ENCODE measurements around the gene GFY. TPM values are rescaled to one million over a fixed set of nuclear protein-coding genes. Genes with fewer than 3 reads are reported as not detected.
A peak's percentile ranks its signal among the peaks of the same experiment; 100 is the strongest.
"Not testable (repeated sequence)": the region's sequence is repeated elsewhere in the genome, so short reads cannot be mapped to it uniquely, and the experiment has no call there.

GFY gene
- total RNA-seq, 2 experiments from 2014 or later = not detected

DNA sequence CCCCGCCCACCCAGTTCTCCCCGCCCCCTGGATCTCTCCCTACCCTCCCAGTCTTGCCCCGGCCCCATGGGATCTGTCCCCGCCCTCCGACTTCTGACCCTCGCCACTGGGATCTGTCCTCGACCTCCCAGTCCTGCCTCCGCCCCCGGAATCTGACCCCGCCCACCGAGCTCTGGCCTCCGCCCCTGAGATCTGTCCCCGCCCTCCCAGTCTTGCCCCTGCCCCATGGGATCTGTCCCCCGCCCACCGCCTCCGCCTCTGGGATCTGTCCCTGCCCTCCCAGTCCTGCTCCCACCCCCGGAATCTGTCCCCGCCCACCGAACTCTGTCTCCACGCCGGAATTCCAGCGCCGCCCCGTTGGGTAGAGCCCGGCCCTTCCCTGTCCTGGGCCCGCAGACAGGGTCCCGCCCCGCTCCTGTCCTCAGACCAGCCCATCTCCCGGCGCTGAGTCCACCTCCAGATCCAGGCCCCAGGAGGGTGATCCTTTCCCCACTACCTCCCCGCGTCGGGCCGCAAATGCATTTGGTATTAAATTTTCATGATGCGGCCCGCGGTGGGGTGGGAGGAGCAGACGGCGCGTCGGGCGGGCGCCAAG is 17.7 kb downstream of the GFY start:
- Mint-ChIP-seq H3K36me3 (ENCODE audit: low read depth) (peaks cover 20% of the 10 kb centered on the region), H3K27ac (peak overlapping the region; percentile 91), H3K4me1 (peaks cover 50% of the 10 kb centered on the region), H3K27me3 (peaks cover 45% of the 10 kb centered on the region), H3K9me3 (no peaks in the 10 kb centered on the region), H3K4me3 (peak overlapping the region; percentile 79)
- ChIA-PET CTCF (interaction anchor here (0.6 to 1.9 kb wide), 20 partner anchors 9 to 217 kb away, joined by 3 to 10 read pairs (median 4); partner anchors contain the start of genes GFY and PIH1D1), POLR2A (interaction anchor here (0.6 to 1.0 kb wide), 2 partner anchors 10 to 99 kb away, joined by 3 to 6 read pairs; partner anchors contain the start of gene ALDH16A1)
- DNase-seq = peak; percentile 73

DNA sequence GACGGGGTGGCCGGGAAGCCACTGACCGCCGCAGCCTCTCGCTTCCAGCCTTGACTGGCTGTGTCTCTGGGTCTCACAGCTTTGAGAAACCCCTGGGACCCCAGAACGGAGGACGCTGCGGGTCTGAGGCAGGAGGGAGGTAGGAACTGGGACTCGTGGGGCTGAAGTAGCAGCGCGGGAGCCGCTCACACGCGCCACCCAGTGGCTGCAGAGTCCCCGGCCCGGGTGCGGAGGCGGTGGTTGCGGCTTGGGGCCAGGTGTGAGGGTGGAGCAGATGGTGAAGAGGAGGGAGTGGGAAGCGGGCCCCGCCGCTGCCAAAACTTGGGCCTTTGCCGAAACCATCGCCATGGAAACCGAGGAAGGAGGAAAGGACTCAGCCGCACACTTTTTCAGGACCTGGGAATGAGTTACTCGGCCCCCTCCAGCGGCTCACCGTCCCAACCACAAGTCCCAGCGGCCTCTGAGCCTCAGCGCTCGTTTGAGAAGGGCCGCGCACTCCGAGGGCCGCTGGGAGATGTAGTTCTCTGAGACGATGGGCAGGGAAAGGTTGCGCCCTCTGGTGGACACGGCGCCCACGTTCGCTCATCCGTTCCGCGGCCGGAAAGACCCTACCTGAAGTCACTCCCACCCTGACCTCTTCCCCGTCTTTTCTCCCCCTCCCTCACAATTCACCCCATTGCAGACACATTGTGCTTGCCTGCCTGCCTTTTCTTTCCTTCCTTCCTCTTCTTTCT is 18.3 kb downstream of the GFY start:
- peak; percentile 94 for DNase-seq
- Mint-ChIP-seq H3K36me3 (ENCODE audit: low read depth) (peaks cover 25% of the 10 kb centered on the region), H3K9me3 (no peaks in the 10 kb centered on the region), H3K27me3 (peaks cover 39% of the 10 kb centered on the region), H3K4me1 (peaks cover 57% of the 10 kb centered on the region), H3K27ac (peak overlapping the region; percentile 91), H3K4me3 (peak overlapping the region; percentile 79)
- ChIA-PET CTCF (interaction anchor here (0.6 to 1.9 kb wide), 19 partner anchors 8 to 836 kb away, joined by 3 to 10 read pairs (median 4); partner anchors contain the start of genes GFY, PIH1D1 and RRAS), POLR2A (interaction anchor here (0.6 to 1.0 kb wide), 2 partner anchors 10 to 100 kb away, joined by 3 to 6 read pairs; partner anchors contain the start of gene ALDH16A1)

DNA sequence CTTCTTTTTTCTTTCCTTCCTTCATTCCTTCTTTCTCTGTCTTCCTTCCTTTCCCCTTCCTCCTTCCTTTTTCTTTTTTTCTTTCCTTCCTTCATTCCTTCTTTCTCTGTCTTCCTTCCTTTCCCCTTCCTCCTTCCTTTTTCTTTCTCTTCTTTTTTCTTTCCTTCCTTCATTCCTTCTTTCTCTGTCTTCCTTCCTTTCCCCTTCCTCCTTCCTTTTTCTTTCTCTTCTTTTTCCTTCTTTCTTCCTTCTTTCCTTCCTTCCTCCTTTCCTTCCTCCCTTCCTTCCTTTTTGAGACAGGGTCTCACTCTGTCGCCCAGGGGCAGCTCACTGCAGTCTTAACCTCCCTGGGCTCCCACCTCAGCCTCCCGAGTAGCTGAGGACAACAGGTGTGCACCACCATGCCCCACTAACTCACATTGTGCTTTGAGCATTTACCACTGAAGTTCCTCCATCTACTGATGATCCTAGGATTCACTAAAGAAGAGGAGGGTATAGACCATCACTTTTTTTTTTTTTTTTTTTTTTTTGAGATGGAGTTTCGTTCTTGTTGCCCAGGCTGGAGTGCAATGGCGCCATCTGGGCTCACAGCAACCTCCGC is 19.0 kb downstream of the GFY start:
- H3K4me3 Mint-ChIP-seq = peak overlapping the region; percentile 79
- H3K4me1 Mint-ChIP-seq = peaks cover 60% of the 10 kb centered on the region
- POLR2A ChIA-PET, DNase-seq, H3K9me3 Mint-ChIP-seq: not testable (repeated sequence)
- CTCF ChIA-PET = interaction anchor here (0.6 to 1.1 kb wide), 7 partner anchors 20 to 836 kb away, joined by 3 to 4 read pairs (median 3); partner anchors contain the start of gene RRAS
- H3K27me3 Mint-ChIP-seq = peaks cover 32% of the 10 kb centered on the region
- H3K27ac Mint-ChIP-seq = peak overlapping the region; percentile 91
- H3K36me3 Mint-ChIP-seq (ENCODE audit: low read depth) = peaks cover 30% of the 10 kb centered on the region

- H3K9me3 Mint-ChIP-seq = no peaks in the 10 kb centered on the region
- peaks cover 39% of the 10 kb centered on the region for H3K36me3 Mint-ChIP-seq (ENCODE audit: low read depth)
- CTCF ChIA-PET = interaction anchor here (0.7 to 1.6 kb wide), 2 partner anchors 54 to 189 kb away, joined by 3 to 6 read pairs; no protein-coding TSS in a partner anchor
- DNase-seq = no peak
- peak overlapping the region; percentile 41 for H3K27ac Mint-ChIP-seq
- no peak overlapping the region for H3K4me3 Mint-ChIP-seq
- peaks cover 67% of the 10 kb centered on the region for H3K4me1 Mint-ChIP-seq
- peaks cover 14% of the 10 kb centered on the region for H3K27me3 Mint-ChIP-seq
- POLR2A ChIA-PET = no interaction called here
These were observed 20.8 kb downstream of the GFY start for GRCh38 chr19:49445997-49446396.

- no peak overlapping the region for H3K27ac Mint-ChIP-seq
- CTCF ChIA-PET = interaction anchor here (1.0 to 1.3 kb wide), 2 partner anchors 23 to 26 kb away, joined by 3 to 5 read pairs; partner anchors contain the start of gene FLT3LG
- H3K4me3 Mint-ChIP-seq = no peak overlapping the region
- H3K27me3 Mint-ChIP-seq = peaks cover under 1% of the 10 kb centered on the region
- POLR2A ChIA-PET = no interaction called here
- H3K9me3 Mint-ChIP-seq = no peaks in the 10 kb centered on the region
- DNase-seq = no peak
- peaks cover 44% of the 10 kb centered on the region for H3K36me3 Mint-ChIP-seq (ENCODE audit: low read depth)
- peaks cover 65% of the 10 kb centered on the region for H3K4me1 Mint-ChIP-seq
These were observed 22.6 kb downstream of the GFY start for GRCh38 chr19:49447485-49448431.

- ChIA-PET POLR2A (no interaction called here), CTCF (interaction anchor here (1.0 kb wide), 1 partner anchor 22 kb away, joined by 5 read pairs; no protein-coding TSS in a partner anchor)
- Mint-ChIP-seq H3K27ac (peak overlapping the region; percentile 68), H3K4me1 (peaks cover 65% of the 10 kb centered on the region), H3K4me3 (no peak overlapping the region), H3K36me3 (ENCODE audit: low read depth) (peaks cover 46% of the 10 kb centered on the region), H3K9me3 (no peaks in the 10 kb centered on the region), H3K27me3 (no peaks in the 10 kb centered on the region)
- DNase-seq = no peak
These were observed 23.2 kb downstream of the GFY start for GRCh38 chr19:49448432-49448786.

- ChIA-PET POLR2A (no interaction called here), CTCF (interaction anchor here (0.8 to 2.1 kb wide), 5 partner anchors 8 to 23 kb away, joined by 3 to 15 read pairs (median 4); partner anchors contain the start of gene FLT3LG)
- Mint-ChIP-seq H3K4me3 (peak overlapping the region; percentile 98), H3K36me3 (ENCODE audit: low read depth) (peaks cover 42% of the 10 kb centered on the region), H3K4me1 (peaks cover 61% of the 10 kb centered on the region), H3K27ac (peak overlapping the region; percentile 100), H3K9me3 (no peaks in the 10 kb centered on the region), H3K27me3 (no peaks in the 10 kb centered on the region)
- DNase-seq = no peak
These were observed 25.2 kb downstream of the GFY start for GRCh38 chr19:49450405-49450804.

DNA sequence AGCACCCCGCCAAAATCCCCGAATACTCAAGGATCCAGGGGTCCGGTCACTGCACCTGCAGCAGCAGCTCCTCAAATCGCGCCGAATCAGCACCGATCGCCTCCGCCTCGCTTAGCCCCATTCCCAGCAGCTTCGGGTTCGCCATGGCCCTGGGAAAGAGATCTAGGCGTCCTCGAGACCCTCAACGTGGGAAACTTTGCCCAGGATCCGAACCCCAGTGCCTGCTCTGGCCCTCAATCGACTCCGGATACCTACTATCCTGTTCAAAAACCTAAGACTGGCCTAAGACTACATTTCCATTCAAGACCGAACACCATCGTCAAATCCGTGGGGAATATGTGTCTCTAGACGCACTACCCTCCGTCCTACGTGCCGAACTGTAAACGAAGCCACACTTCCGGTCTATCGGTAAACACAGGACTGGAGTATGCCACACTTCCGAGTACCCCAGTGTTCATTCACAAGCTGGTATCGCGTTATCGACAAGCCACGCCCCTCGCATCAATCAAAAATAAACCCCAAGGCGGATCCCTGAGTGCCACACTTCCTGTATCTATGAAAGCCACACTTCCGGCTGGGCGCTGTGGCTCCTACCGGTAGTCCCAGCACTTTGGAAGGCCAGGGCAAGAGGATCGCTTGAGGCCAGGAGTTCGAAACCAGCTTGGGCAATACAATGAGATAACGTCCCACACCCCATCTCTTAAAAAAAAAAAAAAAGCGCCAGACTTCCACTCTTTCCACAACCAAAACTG is 26.4 kb downstream of the GFY start, which contains the start of gene PIH1D1:
Gene PIH1D1 (minus strand): TSS at position 385 of the 752 bp plus-strand sequence. CDS start 240 bp downstream, at position 145.
- POLR2A ChIA-PET = interaction anchor here (0.9 kb wide), 1 partner anchor 35 kb away, joined by 3 read pairs; no protein-coding TSS in a partner anchor
- CTCF ChIA-PET = interaction anchor here (0.7 to 2.6 kb wide), 11 partner anchors 9 to 60 kb away, joined by 3 to 17 read pairs (median 4); partner anchors contain the start of gene FLT3LG

GRCh38 chr19:49453013-49453756 is 28.0 kb downstream of the GFY start, which contains the start of gene ALDH16A1:
Gene ALDH16A1 (plus strand): TSS chr19:49453225. CDS start chr19:49453332, 107 bp downstream.
- H3K27ac Mint-ChIP-seq = peak within 1 kb of the TSS; percentile 100
- H3K9me3 Mint-ChIP-seq = no peaks in the 10 kb centered on the region
- peak; percentile 98 for DNase-seq

More for the DNA sequence above, 26.4 kb downstream of the GFY start, which contains the start of gene PIH1D1:
- Mint-ChIP-seq H3K4me3 (peak within 1 kb of the TSS; percentile 98), H3K4me1 (peaks cover 62% of the 10 kb centered on the region), H3K36me3 (ENCODE audit: low read depth) (peaks cover 45% of the 10 kb centered on the region), H3K9me3 (no peaks in the 10 kb centered on the region), H3K27me3 (no peaks in the 10 kb centered on the region), H3K27ac (peak within 1 kb of the TSS; percentile 100)
- peak; percentile 99 for DNase-seq

GRCh38 chr19:49453757-49454240 is 28.6 kb downstream of the GFY start:
- Mint-ChIP-seq H3K27me3 (no peaks in the 10 kb centered on the region), H3K27ac (peak overlapping the region; percentile 100), H3K4me1 (peaks cover 61% of the 10 kb centered on the region), H3K4me3 (peak overlapping the region; percentile 98), H3K36me3 (ENCODE audit: low read depth) (peaks cover 39% of the 10 kb centered on the region), H3K9me3 (no peaks in the 10 kb centered on the region)
- POLR2A ChIA-PET = interaction anchor here (0.6 to 1.0 kb wide), 4 partner anchors 11 to 177 kb away, joined by 3 to 6 read pairs (median 4); no protein-coding TSS in a partner anchor
- DNase-seq = peak; percentile 23
- CTCF ChIA-PET = interaction anchor here (1.0 to 2.6 kb wide), 5 partner anchors 15 to 63 kb away, joined by 3 to 17 read pairs (median 6); no protein-coding TSS in a partner anchor

More at GRCh38 chr19:49453013-49453756, 28.0 kb downstream of the GFY start, which contains the start of gene ALDH16A1:
- Mint-ChIP-seq H3K36me3 (ENCODE audit: low read depth) (peaks cover 45% of the 10 kb centered on the region), H3K27me3 (no peaks in the 10 kb centered on the region), H3K4me1 (peaks cover 65% of the 10 kb centered on the region), H3K4me3 (peak within 1 kb of the TSS; percentile 98)
- POLR2A ChIA-PET = interaction anchor here (0.5 to 1.0 kb wide), 3 partner anchors 10 to 17 kb away, joined by 3 to 6 read pairs (median 4); no protein-coding TSS in a partner anchor
- CTCF ChIA-PET = interaction anchor here (1.0 to 2.6 kb wide), 3 partner anchors 16 to 39 kb away, joined by 3 to 17 read pairs (median 7); no protein-coding TSS in a partner anchor

Data from activated CD4-positive, alpha-beta T cell treated with anti-CD3 and anti-CD28 coated beads, Interleukin-2, amount 10 ng/mL, durations not matched to agents 7 days and 5 days (primary cell).